IPS-NIHi11 (cell line): ENCODE data around the gene PRMT3.
A peak's percentile ranks its signal among the peaks of the same experiment; 100 is the strongest.
"Not testable (repeated sequence)": the region's sequence is repeated elsewhere in the genome, so short reads cannot be mapped to it uniquely, and the experiment has no call there.

Source experiments
- DNase-seq: peaks from one replicate; pipeline ENCODE4 v3.0.0; 2012; ENCODE audit warnings: mixed read lengths, low spot score

The PRMT3 gene

GRCh38 chr11:20374741-20375300, 12.7 kb upstream of the PRMT3 start:
- DNase-seq: no peak

DNA sequence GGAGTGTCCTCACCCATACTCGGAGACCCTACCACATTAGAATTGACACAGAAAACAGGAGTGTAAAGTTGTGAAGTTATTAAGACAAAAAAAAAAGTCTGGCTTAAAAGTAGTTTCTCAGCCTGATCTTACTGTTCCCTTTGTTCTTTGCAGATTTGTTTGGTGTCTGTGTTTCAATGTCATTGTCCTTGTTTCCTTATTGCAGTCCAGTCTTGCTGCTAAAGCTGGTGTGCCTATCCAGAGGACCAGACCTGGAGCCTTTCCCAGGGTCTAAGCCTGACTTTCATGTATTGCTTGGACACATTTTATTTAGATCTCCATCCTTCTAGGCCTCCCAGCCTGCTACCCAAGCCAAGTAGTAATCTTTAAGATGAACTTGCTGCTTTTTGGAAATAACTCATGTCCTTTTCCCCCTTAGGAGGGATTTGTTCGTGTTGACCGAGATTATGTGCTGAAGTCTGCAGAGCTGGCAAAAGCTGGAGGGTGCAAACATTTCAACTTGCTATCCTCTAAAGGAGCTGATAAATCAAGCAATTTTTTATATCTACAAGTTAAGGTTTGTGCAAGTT, 11.3 kb upstream of the PRMT3 start:
- DNase-seq: no peak

DNA sequence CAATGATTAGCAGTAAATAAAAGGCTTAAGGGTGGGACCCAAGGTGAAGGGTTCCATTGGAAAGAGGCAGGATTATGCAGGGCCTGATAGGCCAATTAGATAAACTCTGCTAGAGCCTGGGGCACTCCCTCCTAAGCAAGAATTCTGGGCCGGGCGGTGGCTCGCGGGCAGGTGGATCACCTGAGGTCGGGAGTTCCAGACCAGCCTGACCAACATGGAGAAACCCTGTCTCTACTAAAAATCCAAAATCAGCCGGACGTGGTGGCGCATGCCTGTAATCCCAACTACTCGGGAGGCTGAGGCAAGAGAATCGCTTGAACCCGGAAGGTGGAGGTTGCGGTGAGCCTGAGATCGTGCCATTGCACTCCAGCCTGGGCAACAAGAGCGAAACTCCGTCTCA, 1.5 kb upstream of the PRMT3 start:
- DNase-seq: not testable (repeated sequence)

DNA sequence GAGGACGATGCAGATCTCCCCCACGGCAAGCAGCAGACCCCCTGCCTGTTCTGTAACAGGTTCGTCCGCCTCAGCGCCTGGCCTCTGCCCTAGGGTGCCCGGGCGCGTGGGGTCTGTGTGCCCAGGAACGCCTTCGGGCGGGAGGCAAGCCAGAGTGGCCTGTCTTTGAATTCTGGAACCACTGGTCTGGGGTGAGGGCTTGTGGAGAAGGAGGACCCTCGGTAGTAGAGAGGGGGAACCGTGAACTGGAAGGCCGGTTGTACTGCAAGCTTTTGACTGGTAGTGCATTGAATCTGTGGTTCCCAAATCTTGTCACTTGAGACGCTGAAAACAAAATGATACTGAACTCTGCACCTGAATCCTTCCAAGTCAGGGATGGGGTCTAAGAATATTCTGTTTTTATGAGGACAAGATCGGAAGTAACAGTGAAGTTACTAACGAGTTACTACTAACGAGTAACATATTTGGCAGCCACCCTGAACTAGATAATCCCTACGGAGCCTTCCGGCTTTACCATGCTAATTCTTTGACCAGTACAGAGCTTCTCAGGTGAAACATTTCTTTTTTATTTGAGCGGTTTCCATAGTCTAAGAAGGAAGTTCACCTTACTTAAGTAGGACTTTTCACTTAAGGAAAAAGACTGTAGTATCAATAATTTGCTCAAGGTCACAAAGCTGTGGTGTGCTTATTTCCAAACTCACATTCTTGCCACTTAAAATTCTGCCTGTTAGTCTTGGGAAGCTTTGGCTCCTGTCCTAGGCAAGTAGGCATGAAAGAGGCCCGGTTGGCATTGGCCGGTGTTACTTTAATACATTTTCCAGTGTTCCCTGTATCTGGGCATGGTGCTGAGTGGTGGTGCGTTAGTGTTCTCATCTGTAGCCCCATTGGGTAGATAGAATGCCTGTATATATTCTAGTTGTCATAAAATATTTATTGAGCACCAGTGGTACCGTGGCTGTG, 860 bp downstream of the PRMT3 start:
- DNase-seq: peak; percentile 16

DNA sequence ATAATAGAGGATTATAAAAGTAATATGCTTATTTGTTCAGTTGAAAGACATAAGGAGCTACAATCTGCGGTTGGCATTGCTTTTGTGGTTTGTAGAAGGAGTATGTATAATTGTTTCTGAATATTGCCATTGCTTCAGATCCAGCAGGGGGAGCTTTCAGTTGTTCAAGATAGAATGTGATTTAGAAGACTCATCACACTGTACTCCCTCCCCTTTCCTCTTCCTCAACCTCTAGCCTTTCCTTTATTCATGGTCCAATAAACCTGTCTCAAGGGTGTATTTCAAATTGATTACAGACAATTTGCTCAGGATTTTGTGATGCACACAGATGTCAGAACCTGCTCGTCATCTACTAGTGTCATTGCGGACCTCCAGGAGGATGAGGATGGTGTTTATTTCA, 9.8 kb downstream of the PRMT3 start:
- DNase-seq: peak; percentile 30

DNA sequence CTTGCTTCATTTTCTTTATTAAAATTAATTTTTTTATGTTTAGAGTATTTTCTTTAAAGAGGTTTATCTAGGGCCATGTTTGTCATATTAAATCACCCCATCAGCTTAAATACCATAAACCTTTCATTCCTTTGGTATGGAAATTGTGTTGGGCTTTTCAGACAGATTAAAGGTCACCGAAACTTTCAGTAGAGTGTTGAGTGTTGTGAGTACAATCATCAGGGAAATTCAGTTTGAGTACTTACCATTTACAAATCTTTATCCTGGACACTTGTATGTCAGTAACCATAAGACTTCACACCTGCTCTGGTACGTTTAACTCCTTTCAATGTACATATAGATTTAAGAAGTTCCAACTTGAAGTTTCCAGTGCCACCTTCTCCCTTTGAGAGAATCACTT, 12.0 kb downstream of the PRMT3 start:
- DNase-seq: no peak

GRCh38 chr11:20403059-20403458, 15.5 kb downstream of the PRMT3 start:
- DNase-seq: no peak

DNA sequence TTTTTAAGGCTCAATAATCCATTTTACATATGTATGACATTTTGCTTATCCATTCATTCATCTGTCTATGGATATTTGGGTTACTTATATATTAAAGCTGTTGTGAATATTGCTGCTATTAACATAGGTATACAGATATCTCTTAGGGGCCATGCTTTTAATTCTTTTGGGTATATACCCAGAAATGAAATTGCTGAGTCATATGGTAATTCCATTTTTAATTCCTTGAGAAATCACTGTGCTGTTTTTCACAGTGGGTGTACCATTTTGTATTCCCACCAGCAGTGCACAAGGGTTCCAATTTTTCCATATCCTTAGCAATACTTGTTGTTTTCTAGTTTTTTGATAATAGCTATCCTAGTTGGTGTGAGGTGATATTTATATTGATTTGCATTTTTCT, 19.0 kb downstream of the PRMT3 start:
- DNase-seq: no peak

DNA sequence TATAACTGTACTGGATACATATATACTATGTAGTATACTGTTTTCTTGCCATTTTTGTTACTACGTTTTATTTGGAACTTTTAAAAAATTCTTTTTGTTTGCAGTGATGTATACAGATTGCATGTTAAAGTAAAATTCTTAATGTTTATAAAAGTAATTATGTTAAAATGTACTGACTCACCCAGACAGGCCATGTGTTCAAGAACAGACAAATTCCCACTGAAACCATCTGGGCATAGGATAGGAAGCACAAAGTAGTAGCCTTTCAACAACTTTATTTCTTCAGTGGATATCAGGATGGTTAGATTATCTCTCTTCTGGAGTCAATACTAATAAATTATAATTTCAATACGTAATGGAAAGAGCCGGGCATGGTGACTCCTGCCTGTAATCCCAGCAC, 19.8 kb downstream of the PRMT3 start:
- DNase-seq: no peak

DNA sequence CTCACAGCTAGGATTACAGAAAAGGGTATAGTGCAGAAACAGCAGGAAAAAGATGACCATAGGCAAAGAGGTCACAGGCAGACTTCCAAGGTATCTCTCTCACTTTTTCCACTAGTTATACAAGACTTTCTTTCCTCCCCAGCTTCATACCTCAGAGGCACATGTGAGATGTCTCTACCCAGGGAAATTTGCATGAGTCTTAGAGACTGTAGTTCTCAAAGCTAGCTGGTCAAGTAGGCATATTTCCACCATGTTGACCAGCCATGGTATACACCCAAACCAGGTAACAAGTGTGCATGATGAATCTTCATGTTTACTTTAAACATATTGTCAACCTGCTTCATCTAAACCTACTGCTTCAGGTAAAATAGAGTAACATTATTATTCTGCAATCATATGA, 27.9 kb downstream of the PRMT3 start:
- DNase-seq: no peak

- no peak for DNase-seq
Observed at GRCh38 chr11:20417771-20418170, 30.3 kb downstream of the PRMT3 start.

DNA sequence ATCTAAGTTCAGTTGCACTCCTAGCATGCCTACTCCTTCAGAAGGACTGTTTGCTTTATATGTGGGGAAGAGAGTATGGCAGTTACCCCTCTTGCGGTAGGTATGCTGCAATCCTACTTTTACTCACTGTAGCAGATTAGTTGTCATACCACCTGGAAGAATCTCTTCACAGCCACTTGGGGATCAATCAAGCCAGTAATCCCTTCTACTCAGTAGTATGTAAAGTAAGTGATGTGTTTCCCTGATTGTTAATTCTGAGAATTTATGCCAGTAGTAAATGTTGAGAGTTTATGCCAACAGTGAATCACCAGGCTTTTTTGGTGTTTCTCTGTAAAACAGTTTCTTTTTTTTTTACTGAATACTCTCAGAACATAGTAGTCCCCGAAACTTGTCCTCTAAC, 34.4 kb downstream of the PRMT3 start:
- no peak for DNase-seq

GRCh38 chr11:20429216-20429615, 41.7 kb downstream of the PRMT3 start:
- no peak for DNase-seq

- no peak for DNase-seq
Observed at GRCh38 chr11:20438637-20439036, 51.1 kb downstream of the PRMT3 start.

DNA sequence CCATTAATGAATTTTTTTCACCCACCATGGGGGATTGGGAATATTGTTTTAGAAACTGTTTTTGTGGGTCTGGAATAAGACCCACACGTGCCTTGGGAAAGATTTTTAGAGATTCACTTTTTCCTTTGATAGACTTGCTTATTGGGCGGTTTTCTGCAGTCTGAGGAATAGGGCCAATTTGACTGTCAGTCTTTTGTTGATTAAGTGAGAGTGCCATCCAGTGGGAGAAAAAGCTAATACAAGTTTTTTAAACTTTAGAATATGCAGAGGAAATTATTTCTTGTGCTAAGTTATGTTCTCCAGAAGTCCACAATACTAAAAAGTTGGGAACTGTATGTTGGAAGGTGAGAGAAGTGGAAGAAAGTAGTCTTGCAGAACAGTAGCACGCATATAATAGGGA, 56.1 kb downstream of the PRMT3 start:
- DNase-seq: peak; percentile 10

DNA sequence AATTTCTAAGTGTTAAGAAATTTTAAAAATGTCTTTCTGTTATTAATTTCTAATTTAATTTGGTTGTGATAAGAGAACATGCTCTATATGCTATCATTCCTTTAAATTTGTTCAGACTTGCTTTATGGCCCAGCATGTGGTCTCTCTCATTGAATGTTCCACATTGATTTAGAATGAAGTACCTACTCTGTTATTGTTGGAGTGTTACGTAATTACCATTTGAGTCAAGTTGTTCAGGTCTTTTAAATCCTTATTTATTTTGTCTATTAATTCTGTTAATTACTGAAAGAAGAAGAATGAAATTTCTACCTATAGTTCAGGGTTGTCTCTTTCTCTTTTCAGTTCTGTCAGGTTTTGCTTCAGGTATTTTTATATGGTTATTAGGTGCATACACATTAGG, 57.0 kb downstream of the PRMT3 start:
- DNase-seq: no peak

GRCh38 chr11:20448834-20449233, 61.3 kb downstream of the PRMT3 start:
- DNase-seq: peak; percentile 10

DNA sequence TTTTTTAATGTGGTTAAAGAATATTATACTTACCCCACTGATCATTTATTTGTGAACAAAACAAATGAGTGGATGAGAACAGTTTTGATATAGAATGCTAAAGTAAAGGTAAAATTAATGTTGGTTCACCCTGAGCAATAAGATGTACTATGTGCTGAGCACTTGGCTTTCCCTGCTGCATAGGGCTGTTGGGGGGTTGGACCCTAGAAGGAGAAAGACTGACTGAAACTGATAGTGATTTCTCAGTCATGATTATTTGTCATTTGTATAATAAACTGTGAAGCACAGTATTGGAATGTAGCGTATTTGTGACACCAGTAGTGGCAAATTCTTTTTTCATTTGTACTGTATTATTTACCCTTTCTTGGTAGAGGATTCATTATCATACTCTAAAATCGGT, 63.3 kb downstream of the PRMT3 start:
- no peak for DNase-seq

DNA sequence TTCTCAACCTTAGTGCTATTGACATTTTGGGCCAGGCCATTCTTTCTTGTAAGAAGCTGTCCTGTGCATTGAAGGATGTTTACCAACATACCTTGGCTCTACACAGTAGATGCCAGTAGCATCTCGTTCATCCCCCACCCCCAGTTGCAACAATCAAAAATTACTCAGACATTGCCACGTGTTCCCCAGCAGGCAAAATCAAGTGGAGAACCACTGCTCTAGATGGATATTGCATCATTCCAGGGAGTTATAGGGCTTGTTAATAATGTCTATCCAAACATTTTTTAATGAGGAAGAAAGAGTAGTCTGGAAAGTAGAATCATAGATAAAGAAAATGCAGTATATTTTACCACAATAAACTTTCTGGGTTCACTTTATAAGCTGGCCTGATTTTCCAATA, 64.1 kb downstream of the PRMT3 start:
- DNase-seq: no peak

DNA sequence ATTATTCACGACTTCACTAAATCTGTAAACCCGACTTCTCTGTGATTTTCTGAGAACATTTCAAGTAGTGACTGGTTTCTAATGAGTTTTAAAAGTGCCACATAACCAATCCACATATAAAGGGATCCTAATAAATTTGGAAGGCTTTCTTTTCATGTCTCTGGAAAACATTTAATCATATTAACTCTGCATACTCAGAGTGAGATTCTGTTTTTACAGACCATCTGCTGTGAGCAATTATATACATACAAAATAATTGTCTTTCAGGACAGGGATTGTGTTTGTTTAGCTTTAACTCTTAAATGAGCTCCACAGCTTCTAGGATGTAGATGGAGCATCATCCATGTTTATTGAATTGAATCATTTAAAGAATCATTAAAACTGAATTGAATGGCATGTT, 65.1 kb downstream of the PRMT3 start:
- DNase-seq: no peak

- DNase-seq: no peak
Observed at GRCh38 chr11:20453657-20454316, 66.3 kb downstream of the PRMT3 start.

GRCh38 chr11:20457001-20457799, 69.7 kb downstream of the PRMT3 start:
- no peak for DNase-seq
